HG03575 (cell line): ENCODE data around the gene DNASE2B.
A peak's percentile ranks its signal among the peaks of the same experiment; 100 is the strongest.
"Not testable (repeated sequence)": the region's sequence is repeated elsewhere in the genome, so short reads cannot be mapped to it uniquely, and the experiment has no call there.

ENCODE experiments used
- ATAC-seq: cut with Tn5 transposase; IDR thresholded peaks from one replicate; pipeline ENCODE4 v1.9.1; 2021; ENCODE audit not compliant: unreplicated experiment, insufficient number of reproducible peaks, low FRiP score; ENCODE audit errors: extremely low read depth

The DNASE2B gene

GRCh38 chr1:84436876-84437655, 38.8 kb downstream of the DNASE2B start:
- ATAC-seq, result no peak

GRCh38 chr1:84442256-84442655, 44.0 kb downstream of the DNASE2B start:
- peak; percentile 97 for ATAC-seq

GRCh38 chr1:84442747-84443646, 44.7 kb downstream of the DNASE2B start:
- not testable (repeated sequence) for ATAC-seq

GRCh38 chr1:84448704-84449103, 50.4 kb downstream of the DNASE2B start:
- not testable (repeated sequence) for ATAC-seq

GRCh38 chr1:84450910-84451309, 52.6 kb downstream of the DNASE2B start:
- ATAC-seq, result no peak

- ATAC-seq, result no peak
Measured at GRCh38 chr1:84452436-84452835, 54.2 kb downstream of the DNASE2B start.

- ATAC-seq, result no peak
Measured at GRCh38 chr1:84462118-84462517, 63.8 kb downstream of the DNASE2B start.
